Erythroblast (primary cell): ENCODE data around the gene LTBP4.

Source experiments
- GATA1 ChIP-seq: IDR thresholded peaks from 2 replicates; pipeline ENCODE4 v1.6.1; 2011; ENCODE audit warnings: low read depth, mild to moderate bottlenecking, control low read depth, low read length, moderate library complexity
- POLR2A ChIP-seq: IDR thresholded peaks from 2 replicates; pipeline ENCODE4 v1.6.1; 2011; ENCODE audit warnings: mild to moderate bottlenecking, low read length

GRCh38 chr19:40616941-40617340, 15.8 kb downstream of the LTBP4 start:
- TF ChIP-seq POLR2A, result no peak
- no peak for TF ChIP-seq GATA1
